GM19099 (cell line): ENCODE results near the gene MEIS1.

Source experiments
- POLR2A ChIP-seq: IDR thresholded peaks from 3 replicates; pipeline ENCODE4 v1.6.1; 2011; ENCODE audit warnings: low read depth; ENCODE audit not compliant: insufficient read length; ENCODE audit errors: extremely low read depth

The MEIS1 gene

GRCh38 chr2:66578687-66579106 is 143.8 kb downstream of the MEIS1 start:
- TF ChIP-seq POLR2A = no peak

DNA sequence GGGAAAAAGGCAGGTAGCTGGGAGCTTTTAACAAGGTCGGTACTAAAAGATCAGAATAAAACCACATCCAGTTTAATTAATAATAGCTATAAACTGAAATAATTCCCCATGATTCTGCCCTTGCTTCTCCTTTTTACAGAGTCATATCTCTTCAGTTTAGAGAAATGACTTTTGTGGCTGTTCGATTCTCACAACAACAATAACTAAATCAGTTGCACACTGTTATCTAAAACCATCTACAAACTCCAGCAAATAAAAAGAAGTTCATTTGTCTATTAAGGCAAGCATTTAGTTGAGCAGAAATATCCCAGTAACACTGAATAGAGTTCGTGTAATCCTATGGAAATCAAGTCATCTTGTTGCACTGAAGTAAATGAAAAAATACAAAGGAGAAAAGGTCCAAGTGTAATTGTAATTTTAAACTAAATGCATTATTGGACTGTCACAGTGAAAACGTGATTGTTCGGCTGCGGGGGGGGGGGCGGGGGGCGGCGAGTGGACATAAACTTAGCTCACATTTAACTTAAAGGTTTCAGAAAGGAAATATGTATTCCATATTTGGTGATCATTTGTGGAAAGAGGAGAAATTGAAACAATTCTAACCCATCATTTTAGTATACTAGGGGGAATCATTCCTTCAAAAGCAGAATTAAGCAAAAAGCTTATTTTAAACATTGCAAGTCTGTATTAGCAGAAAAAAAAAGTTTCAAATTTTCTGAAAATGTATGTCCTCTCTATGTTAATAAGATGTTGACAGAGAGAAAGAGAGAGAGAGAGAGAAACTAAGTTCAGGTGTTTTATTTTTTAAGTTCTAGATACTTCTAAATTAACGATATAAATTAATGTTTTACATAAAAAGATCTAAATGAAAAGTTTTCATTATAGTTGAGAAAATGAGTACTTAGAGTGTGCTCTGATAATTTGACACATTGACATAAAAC is 144.5 kb downstream of the MEIS1 start:
- TF ChIP-seq POLR2A = no peak

DNA sequence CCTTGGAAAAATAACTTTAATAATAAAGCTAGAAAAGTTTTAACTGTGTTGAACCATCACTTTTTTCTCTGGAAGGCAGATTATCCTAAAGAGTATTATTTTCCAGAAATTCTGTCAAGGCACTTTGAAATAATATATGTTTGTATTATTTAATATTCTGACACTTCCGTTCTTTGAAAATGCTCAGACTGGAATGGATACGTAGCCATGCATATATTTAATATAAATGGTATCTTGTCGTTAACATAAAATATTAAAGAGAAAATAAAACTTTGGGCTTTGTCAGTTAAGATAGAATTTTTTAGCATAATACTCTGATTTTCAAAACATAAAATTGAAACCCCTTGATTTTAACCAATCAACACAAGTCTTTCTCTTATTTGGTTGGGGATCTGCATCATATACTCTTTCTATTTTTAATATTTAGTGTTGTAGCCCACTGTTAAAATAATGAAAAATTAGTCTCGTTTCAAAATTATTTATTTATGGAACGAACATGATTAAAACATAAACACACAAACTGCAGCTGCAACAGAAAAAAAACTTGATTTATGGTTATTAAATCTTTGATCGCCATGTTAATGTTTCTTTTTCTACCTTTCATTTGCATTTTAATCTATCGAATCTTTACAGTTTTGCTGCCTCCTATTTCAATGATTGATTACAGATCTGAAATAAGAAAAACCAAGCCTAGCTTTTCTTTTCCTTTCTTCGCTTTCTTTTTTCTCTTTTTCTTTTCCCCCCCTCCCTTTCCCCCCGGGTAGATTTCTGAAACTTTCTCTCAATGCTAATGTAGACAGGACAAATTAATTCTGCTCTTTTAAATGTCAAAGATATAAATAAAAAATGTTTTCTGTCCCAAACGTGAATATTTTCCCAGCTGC is 145.5 kb downstream of the MEIS1 start:
- TF ChIP-seq POLR2A = no peak

DNA sequence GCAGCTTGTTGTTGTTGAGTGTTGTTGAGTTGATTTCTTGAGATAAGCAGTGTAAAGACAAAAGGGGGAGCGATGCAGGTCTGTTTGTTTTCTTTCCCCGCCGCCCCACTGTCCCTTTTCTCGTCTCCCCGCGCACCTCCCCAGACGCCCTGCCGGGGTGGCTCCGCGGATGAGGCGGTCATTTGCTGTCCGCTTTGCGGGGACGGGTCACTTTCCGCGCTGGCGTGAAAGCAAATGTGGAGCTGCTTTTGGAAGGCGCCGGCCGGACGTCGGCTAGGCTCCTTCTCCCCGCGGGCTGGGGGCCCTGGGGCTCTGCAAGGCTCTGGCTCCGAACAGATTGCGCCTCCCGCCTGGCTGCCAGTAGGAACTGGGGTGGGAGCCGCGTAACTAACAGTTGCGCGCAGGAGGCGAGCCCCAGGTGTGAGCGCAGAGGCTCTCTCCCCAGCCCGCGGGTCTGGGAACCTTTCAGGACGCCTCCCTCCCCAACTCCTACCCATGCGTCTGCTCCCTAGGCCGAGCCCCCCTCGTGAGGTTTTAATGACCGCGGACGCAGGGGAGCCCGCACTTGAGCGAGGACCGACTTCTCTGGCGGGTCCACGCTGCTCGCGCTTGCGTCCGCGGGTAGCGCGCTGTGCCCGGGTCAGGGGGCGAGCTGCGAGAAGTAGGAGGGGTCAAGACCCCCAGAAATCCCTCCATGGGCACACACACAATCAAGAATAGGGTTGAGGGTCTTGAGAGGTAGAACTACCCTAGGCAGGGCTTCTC is 146.6 kb downstream of the MEIS1 start:
- no peak for TF ChIP-seq POLR2A

DNA sequence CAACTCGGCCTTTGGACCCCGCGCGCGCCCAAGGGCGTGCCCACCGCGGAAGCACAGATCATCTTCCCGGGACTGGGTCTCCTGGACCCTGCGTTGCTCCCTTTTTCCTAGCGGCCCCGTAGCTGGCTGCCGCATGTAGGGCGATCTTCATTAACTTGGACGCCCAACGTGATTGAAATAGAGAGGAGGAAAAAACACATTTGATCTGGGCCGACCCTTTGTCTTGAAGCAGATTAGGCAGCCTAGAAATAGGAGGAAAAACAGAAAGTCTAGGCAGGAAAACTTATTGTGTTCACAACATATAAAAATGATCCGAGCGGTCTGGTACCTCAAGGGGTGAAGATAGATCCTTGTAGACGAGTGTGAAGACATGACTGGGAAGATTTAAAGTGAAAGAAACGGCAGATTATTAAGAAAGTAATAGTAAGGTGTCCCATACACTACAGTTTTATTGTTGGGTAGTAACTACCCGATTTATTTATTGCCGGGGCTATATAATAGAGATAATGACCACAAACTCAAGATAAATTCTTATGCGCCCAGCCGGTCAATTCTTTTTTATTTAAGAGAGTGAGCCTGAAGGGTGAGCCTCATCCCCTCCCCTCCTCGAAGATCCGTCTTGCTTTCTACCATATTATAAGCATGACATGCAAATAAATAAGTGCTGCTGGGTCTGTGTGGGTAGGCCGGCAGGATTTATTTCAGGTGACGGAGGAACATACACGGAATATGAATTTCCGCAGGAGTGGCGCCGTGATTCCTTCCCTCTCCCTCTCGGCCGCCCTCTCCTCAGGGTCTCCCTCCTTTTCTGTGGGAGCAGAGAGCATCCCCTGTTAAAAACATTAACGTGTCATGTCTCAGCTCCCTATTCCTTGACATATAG is 147.4 kb downstream of the MEIS1 start:
- TF ChIP-seq POLR2A = no peak

- no peak for TF ChIP-seq POLR2A
Measured at GRCh38 chr2:66582987-66583880, 148.3 kb downstream of the MEIS1 start.

DNA sequence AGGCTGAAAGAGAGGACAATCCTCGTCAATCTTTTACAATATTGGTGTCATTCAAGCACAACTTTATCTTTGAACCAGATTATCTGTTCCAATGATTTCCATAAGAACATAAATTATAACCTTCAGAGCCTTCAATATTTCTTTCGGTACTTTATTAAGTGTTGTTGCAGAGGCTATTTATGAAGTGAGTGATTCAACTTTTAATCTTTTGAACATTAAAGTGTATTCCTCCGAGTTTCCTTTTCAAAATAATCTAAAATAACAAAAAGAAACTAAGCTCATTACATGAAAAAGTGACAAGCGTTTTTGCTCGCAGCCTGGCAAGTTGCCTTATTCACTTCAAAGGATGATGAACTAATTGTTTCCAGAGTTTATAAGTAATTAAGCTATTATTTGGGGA is 149.0 kb downstream of the MEIS1 start:
- TF ChIP-seq POLR2A = no peak

GRCh38 chr2:66585587-66585986 is 150.7 kb downstream of the MEIS1 start:
- no peak for TF ChIP-seq POLR2A

GRCh38 chr2:66587216-66587615 is 152.3 kb downstream of the MEIS1 start:
- no peak for TF ChIP-seq POLR2A

DNA sequence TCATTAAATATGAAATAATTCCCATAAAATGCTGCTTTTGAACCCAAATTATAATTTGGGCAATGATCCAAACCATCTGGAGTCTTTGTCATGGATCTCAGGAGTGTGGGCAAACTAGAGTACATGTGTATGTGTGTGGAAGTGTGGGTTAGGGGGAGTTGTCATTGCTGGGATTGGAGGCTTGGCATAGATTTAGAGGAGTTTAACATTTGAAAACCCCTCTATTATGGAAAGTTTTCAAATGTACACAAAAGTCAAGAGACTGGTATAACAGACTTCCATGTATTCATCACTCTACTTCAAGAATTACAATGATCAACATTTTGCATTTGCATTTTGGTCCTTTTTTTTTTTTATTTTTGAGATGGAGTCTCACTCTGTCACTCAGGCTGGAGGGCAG is 159.1 kb downstream of the MEIS1 start:
- TF ChIP-seq POLR2A = no peak

DNA sequence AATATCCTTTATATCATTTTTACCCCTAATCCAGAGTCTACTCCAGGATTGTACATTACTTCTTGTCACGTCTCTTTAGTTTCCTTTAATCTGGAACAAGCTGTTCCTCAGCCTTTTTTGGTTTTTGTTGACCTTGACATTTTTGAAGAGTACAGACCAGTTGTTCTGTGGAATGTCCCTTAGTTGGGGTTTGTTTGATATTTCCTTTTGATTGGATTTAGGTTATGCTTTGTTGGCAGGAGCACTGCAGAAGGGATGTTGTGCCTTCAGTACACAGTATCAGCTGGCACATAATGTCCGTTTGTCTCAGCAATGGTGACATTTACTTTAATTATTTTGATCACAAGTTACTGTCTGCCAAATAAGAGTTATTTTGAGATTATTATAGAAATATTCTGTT is 160.6 kb downstream of the MEIS1 start:
- no peak for TF ChIP-seq POLR2A

GRCh38 chr2:66596256-66596655 is 161.3 kb downstream of the MEIS1 start:
- TF ChIP-seq POLR2A = no peak

GRCh38 chr2:66601624-66602023 is 166.7 kb downstream of the MEIS1 start:
- no peak for TF ChIP-seq POLR2A
